ENCODE data around the gene SPN. TPM values are rescaled to one million over a fixed set of nuclear protein-coding genes. Genes with fewer than 3 reads are reported as not detected.

Gene SPN
- polyA plus RNA-seq, 2 of the 4 experiments (the other 2 are of a cell fraction) = 0.03 TPM; not detected in 1

Other genes starting within 250 kb of the SPN start
- 19.3 and 25.3 TPM in 2 replicates for gene BOLA2, start 208.9 kb upstream of the SPN start, polyA plus RNA-seq (2011; rRNA removed)
- gene BOLA2, start 208.9 kb upstream of the SPN start, polyA plus RNA-seq (2017; fragmentation: RNase III; extraction: RNeasy Plus Mini Kit Qiagen cat#74134 plus additional on column Dnase treatment) = 11.5 to 12.5 TPM (median 11.6 TPM) in 3 replicates
- 15.8 and 24.6 TPM in 2 replicates for gene SLX1B, start 208.7 kb upstream of the SPN start, polyA plus RNA-seq (2011; rRNA removed)
- 41.8 to 48.9 TPM (median 48.4 TPM) in 3 replicates for gene SLX1B, start 208.7 kb upstream of the SPN start, polyA plus RNA-seq (2017; fragmentation: RNase III; extraction: RNeasy Plus Mini Kit Qiagen cat#74134 plus additional on column Dnase treatment)
- gene SULT1A4, start 203.3 kb upstream of the SPN start, polyA plus RNA-seq (2011; rRNA removed) = 2.5 and 5.8 TPM in 2 replicates
- gene SULT1A4, start 203.3 kb upstream of the SPN start, polyA plus RNA-seq (2017; fragmentation: RNase III; extraction: RNeasy Plus Mini Kit Qiagen cat#74134 plus additional on column Dnase treatment) = 23.4 to 25.9 TPM (median 25.5 TPM) in 3 replicates
- gene NPIPB12, start 156.8 kb upstream of the SPN start, polyA plus RNA-seq (2011; rRNA removed) = 21.1 and 26.7 TPM in 2 replicates
- gene NPIPB12, start 156.8 kb upstream of the SPN start, polyA plus RNA-seq (2017; fragmentation: RNase III; extraction: RNeasy Plus Mini Kit Qiagen cat#74134 plus additional on column Dnase treatment) = 26.0 to 35.1 TPM (median 27.6 TPM) in 3 replicates
- gene QPRT, start 15.9 kb downstream of the SPN start, polyA plus RNA-seq (2011; rRNA removed) = 1.9 and 2.1 TPM in 2 replicates
- gene QPRT, start 15.9 kb downstream of the SPN start, polyA plus RNA-seq (2017; fragmentation: RNase III; extraction: RNeasy Plus Mini Kit Qiagen cat#74134 plus additional on column Dnase treatment) = 1.4 to 2.2 TPM (median 1.7 TPM) in 3 replicates
- gene C16orf54, start 82.7 kb downstream of the SPN start, polyA plus RNA-seq (2011; rRNA removed) = not detected in 2 replicates
- gene C16orf54, start 82.7 kb downstream of the SPN start, polyA plus RNA-seq (2017; fragmentation: RNase III; extraction: RNeasy Plus Mini Kit Qiagen cat#74134 plus additional on column Dnase treatment) = not detected in 3 replicates
- gene ZG16, start 115.0 kb downstream of the SPN start, polyA plus RNA-seq (2011; rRNA removed) = not detected in 2 replicates
- gene ZG16, start 115.0 kb downstream of the SPN start, polyA plus RNA-seq (2017; fragmentation: RNase III; extraction: RNeasy Plus Mini Kit Qiagen cat#74134 plus additional on column Dnase treatment) = not detected in 3 replicates
- 64.3 and 85.9 TPM in 2 replicates for gene KIF22, start 127.5 kb downstream of the SPN start, polyA plus RNA-seq (2011; rRNA removed)
- gene KIF22, start 127.5 kb downstream of the SPN start, polyA plus RNA-seq (2017; fragmentation: RNase III; extraction: RNeasy Plus Mini Kit Qiagen cat#74134 plus additional on column Dnase treatment) = 70.0 to 73.7 TPM (median 72.6 TPM) in 3 replicates
- 79.6 and 99.7 TPM in 2 replicates for gene MAZ, start 143.3 kb downstream of the SPN start, polyA plus RNA-seq (2011; rRNA removed)
- gene MAZ, start 143.3 kb downstream of the SPN start, polyA plus RNA-seq (2017; fragmentation: RNase III; extraction: RNeasy Plus Mini Kit Qiagen cat#74134 plus additional on column Dnase treatment) = 216 to 231 TPM (median 221 TPM) in 3 replicates
- 0.25 and 0.34 TPM in 2 replicates for gene PRRT2, start 148.9 kb downstream of the SPN start, polyA plus RNA-seq (2011; rRNA removed)
- 0.34 to 0.55 TPM (median 0.44 TPM) in 3 replicates for gene PRRT2, start 148.9 kb downstream of the SPN start, polyA plus RNA-seq (2017; fragmentation: RNase III; extraction: RNeasy Plus Mini Kit Qiagen cat#74134 plus additional on column Dnase treatment)
- gene PAGR1, start 152.9 kb downstream of the SPN start, polyA plus RNA-seq (2011; rRNA removed) = 18.9 and 26.7 TPM in 2 replicates
- gene PAGR1, start 152.9 kb downstream of the SPN start, polyA plus RNA-seq (2017; fragmentation: RNase III; extraction: RNeasy Plus Mini Kit Qiagen cat#74134 plus additional on column Dnase treatment) = 41.0 to 44.5 TPM (median 43.1 TPM) in 3 replicates
- 73.3 and 87.7 TPM in 2 replicates for gene MVP, start 157.2 kb downstream of the SPN start, polyA plus RNA-seq (2011; rRNA removed)
- 86.2 to 109 TPM (median 106 TPM) in 3 replicates for gene MVP, start 157.2 kb downstream of the SPN start, polyA plus RNA-seq (2017; fragmentation: RNase III; extraction: RNeasy Plus Mini Kit Qiagen cat#74134 plus additional on column Dnase treatment)
- 64.0 and 84.3 TPM in 2 replicates for gene CDIPT, start 200.0 kb downstream of the SPN start, polyA plus RNA-seq (2011; rRNA removed)
- gene CDIPT, start 200.0 kb downstream of the SPN start, polyA plus RNA-seq (2017; fragmentation: RNase III; extraction: RNeasy Plus Mini Kit Qiagen cat#74134 plus additional on column Dnase treatment) = 60.3 to 72.1 TPM (median 71.2 TPM) in 3 replicates
- gene SEZ6L2, start 236.3 kb downstream of the SPN start, polyA plus RNA-seq (2011; rRNA removed) = 4.3 and 5.1 TPM in 2 replicates
- 9.0 to 12.6 TPM (median 11.4 TPM) in 3 replicates for gene SEZ6L2, start 236.3 kb downstream of the SPN start, polyA plus RNA-seq (2017; fragmentation: RNase III; extraction: RNeasy Plus Mini Kit Qiagen cat#74134 plus additional on column Dnase treatment)
- 3.7 and 4.6 TPM in 2 replicates for gene ASPHD1, start 237.2 kb downstream of the SPN start, polyA plus RNA-seq (2011; rRNA removed)
- gene ASPHD1, start 237.2 kb downstream of the SPN start, polyA plus RNA-seq (2017; fragmentation: RNase III; extraction: RNeasy Plus Mini Kit Qiagen cat#74134 plus additional on column Dnase treatment) = 20.6 to 22.2 TPM (median 21.6 TPM) in 3 replicates

All from A549 (cell line).